Measurements from ENCODE around the gene IGSF23. TPM values are rescaled to one million over a fixed set of nuclear protein-coding genes. Genes with fewer than 3 reads are reported as not detected.

Gene IGSF23
- total and polyA plus RNA-seq, 2 of the 13 experiments (the other 11 are each of a cell fraction or from before 2014, with no cell fraction given), result 2.3 to 8.8 TPM

DNA sequence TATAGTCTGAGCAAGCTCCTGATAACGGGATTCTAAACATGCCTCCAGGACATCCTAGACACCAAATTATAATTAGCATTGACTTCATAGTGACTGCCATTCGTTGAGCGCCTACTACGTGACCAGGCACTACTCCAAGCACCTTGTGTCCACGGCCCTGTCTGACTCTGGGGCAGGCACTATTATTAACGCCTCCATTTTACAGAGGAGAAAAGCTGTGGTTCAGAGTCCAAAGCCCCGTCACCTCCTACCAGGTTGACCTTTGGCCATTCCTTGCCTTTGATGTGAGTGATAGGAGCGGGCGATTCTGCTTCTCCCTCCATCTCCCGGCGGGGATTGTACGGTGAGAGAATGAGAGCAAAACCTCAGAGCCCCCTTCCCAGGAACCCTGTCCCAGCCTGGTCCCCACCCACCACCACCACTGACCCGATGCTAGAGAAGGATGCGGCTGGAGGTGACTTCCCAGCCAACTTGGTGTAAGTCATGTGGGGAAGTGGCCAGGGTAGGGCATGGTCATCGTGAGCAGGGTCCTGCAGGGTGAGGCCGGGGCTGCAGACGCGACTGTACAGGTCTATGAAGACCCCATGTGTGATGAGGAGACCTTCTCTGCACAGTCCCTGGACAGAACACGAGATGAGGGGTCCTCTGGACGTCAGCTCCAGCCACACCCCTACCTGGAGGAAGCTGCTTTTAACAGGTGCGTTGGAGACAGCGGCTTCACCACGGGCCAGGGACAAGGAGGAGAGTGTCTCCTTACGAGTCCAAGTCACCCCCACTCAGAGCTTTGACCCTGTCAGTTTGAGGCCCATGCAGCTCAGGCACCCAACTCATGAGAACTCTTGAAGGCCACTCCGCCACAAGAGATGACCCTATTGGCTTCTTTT is at the start of gene IGSF23 (continued):
- TF ChIP-seq, protein P1, sequence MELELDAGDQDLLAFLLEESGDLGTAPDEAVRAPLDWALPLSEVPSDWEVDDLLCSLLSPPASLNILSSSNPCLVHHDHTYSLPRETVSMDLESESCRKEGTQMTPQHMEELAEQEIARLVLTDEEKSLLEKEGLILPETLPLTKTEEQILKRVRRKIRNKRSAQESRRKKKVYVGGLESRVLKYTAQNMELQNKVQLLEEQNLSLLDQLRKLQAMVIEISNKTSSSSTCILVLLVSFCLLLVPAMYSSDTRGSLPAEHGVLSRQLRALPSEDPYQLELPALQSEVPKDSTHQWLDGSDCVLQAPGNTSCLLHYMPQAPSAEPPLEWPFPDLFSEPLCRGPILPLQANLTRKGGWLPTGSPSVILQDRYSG (CRISPR knock-in tag; IDR thresholded peaks at IDR 0.05), result no peak
- TF ChIP-seq, protein P2, sequence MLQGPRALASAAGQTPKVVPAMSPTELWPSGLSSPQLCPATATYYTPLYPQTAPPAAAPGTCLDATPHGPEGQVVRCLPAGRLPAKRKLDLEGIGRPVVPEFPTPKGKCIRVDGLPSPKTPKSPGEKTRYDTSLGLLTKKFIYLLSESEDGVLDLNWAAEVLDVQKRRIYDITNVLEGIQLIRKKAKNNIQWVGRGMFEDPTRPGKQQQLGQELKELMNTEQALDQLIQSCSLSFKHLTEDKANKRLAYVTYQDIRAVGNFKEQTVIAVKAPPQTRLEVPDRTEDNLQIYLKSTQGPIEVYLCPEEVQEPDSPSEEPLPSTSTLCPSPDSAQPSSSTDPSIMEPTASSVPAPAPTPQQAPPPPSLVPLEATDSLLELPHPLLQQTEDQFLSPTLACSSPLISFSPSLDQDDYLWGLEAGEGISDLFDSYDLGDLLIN (CRISPR knock-in tag; IDR thresholded peaks at IDR 0.05; ENCODE audit: borderline replicate concordance), result no peak
- TF ChIP-seq ZNF841 (CRISPR knock-in tag; IDR thresholded peaks at IDR 0.05; ENCODE audit: borderline replicate concordance), result no peak
- TF ChIP-seq, protein P3, sequence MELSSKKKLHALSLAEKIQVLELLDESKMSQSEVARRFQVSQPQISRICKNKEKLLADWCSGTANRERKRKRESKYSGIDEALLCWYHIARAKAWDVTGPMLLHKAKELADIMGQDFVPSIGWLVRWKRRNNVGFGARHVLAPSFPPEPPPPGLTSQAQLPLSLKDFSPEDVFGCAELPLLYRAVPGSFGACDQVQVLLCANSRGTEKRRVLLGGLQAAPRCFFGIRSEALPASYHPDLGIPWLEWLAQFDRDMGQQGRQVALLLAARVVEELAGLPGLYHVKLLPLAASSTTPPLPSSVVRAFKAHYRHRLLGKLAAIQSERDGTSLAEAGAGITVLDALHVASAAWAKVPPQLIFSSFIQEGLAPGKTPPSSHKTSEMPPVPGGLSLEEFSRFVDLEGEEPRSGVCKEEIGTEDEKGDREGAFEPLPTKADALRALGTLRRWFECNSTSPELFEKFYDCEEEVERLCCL (CRISPR knock-in tag; IDR thresholded peaks at IDR 0.05; ENCODE audit: borderline replicate concordance), result no peak
- no peak for TF ChIP-seq ZNF878 (CRISPR knock-in tag; IDR thresholded peaks at IDR 0.05)
- TF ChIP-seq SMYD3 (CRISPR knock-in tag; IDR thresholded peaks at IDR 0.05), result no peak
- no peak for TF ChIP-seq SIX4 (CRISPR knock-in tag; IDR thresholded peaks at IDR 0.05)
- peak; percentile 35; the same call in 1 of the 2 replicates for TF ChIP-seq TAF1 (CRISPR knock-in tag; IDR thresholded peaks at IDR 0.05)
- TF ChIP-seq MIER2 (CRISPR knock-in tag; IDR thresholded peaks at IDR 0.05), result no peak
- TF ChIP-seq, protein P4, sequence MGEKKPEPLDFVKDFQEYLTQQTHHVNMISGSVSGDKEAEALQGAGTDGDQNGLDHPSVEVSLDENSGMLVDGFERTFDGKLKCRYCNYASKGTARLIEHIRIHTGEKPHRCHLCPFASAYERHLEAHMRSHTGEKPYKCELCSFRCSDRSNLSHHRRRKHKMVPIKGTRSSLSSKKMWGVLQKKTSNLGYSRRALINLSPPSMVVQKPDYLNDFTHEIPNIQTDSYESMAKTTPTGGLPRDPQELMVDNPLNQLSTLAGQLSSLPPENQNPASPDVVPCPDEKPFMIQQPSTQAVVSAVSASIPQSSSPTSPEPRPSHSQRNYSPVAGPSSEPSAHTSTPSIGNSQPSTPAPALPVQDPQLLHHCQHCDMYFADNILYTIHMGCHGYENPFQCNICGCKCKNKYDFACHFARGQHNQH (CRISPR knock-in tag; IDR thresholded peaks at IDR 0.05), result no peak
- TF ChIP-seq, protein P5, sequence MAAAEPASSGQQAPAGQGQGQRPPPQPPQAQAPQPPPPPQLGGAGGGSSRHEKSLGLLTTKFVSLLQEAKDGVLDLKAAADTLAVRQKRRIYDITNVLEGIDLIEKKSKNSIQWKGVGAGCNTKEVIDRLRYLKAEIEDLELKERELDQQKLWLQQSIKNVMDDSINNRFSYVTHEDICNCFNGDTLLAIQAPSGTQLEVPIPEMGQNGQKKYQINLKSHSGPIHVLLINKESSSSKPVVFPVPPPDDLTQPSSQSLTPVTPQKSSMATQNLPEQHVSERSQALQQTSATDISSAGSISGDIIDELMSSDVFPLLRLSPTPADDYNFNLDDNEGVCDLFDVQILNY (CRISPR knock-in tag; conservative IDR thresholded peaks at IDR 0.05), result no peak
- TF ChIP-seq, protein P6, sequence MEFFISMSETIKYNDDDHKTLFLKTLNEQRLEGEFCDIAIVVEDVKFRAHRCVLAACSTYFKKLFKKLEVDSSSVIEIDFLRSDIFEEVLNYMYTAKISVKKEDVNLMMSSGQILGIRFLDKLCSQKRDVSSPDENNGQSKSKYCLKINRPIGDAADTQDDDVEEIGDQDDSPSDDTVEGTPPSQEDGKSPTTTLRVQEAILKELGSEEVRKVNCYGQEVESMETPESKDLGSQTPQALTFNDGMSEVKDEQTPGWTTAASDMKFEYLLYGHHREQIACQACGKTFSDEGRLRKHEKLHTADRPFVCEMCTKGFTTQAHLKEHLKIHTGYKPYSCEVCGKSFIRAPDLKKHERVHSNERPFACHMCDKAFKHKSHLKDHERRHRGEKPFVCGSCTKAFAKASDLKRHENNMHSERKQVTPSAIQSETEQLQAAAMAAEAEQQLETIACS (CRISPR knock-in tag; IDR thresholded peaks at IDR 0.05), result 0 out of 2 replicates have a peak, but pooled peaks have one; percentile 20
- no peak for TF ChIP-seq CCDC6 (CRISPR knock-in tag; IDR thresholded peaks at IDR 0.05)
- TF ChIP-seq, protein P7, sequence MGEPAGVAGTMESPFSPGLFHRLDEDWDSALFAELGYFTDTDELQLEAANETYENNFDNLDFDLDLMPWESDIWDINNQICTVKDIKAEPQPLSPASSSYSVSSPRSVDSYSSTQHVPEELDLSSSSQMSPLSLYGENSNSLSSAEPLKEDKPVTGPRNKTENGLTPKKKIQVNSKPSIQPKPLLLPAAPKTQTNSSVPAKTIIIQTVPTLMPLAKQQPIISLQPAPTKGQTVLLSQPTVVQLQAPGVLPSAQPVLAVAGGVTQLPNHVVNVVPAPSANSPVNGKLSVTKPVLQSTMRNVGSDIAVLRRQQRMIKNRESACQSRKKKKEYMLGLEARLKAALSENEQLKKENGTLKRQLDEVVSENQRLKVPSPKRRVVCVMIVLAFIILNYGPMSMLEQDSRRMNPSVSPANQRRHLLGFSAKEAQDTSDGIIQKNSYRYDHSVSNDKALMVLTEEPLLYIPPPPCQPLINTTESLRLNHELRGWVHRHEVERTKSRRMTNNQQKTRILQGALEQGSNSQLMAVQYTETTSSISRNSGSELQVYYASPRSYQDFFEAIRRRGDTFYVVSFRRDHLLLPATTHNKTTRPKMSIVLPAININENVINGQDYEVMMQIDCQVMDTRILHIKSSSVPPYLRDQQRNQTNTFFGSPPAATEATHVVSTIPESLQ (CRISPR knock-in tag; conservative IDR thresholded peaks at IDR 0.05), result no peak
- TF ChIP-seq RCOR2 (CRISPR knock-in tag; IDR thresholded peaks at IDR 0.05), result peak; percentile 83
- no peak for TF ChIP-seq SRSF9 (IDR thresholded peaks at IDR 0.05; ENCODE audit: borderline replicate concordance, insufficient read depth, low read depth, low read length, poor library complexity, severe bottlenecking)
- peak; percentile 79 for TF ChIP-seq ZMYM3 (CRISPR knock-in tag; IDR thresholded peaks at IDR 0.05)
- TF ChIP-seq SMAD3 (CRISPR knock-in tag; IDR thresholded peaks at IDR 0.05), result no peak
- no peak for TF ChIP-seq KLF13 (CRISPR knock-in tag; IDR thresholded peaks at IDR 0.05)
- no peak for TF ChIP-seq ZNF850 (CRISPR knock-in tag; conservative IDR thresholded peaks at IDR 0.05)
